SK-N-SH (cell line): Measurements from ENCODE around the gene PTTG1IP. TPM values are rescaled to one million over a fixed set of nuclear protein-coding genes. Genes with fewer than 3 reads are reported as not detected.

Experiments
- CTCF ChIA-PET: fragments of 300-600, 350-600 bp; formaldehyde crosslinking; extraction: SDS; loops from one replicate; lab custom pipeline; 2021; lab: Yijun Ruan, JAX
- POLR2A ChIA-PET: fragments of 350-600 bp; sonication (Branson Sonifier 250); formaldehyde crosslinking; extraction: SDS; loops from one replicate; lab custom pipeline; 2020; ENCODE audit warnings: antibody characterized with exemption, inconsistent platforms; lab: Yijun Ruan, JAX
- DNase-seq: peaks from one replicate; pipeline ENCODE4 v3.0.0; 2012
- H2AFZ ChIP-seq: fragments of 200-600 bp; sonication (generic); 2 replicates; pipeline ENCODE4 v1.8.1; 2016; ENCODE audit warnings: antibody characterized with exemption, mild to moderate bottlenecking, low read depth
- H3F3A ChIP-seq: fragments of 200-600 bp; sonication (generic); replicated peaks from 2 replicates; pipeline ENCODE3; 2016; ENCODE audit warnings: antibody characterized with exemption, mild to moderate bottlenecking; ENCODE audit not compliant: insufficient read depth
- H3K27ac ChIP-seq, 2 experiments: fragments of 200-500 bp in 1 of 2; fragments of 200-600 bp in 1 of 2; sonication (Bioruptor generic) in 1 of 2; sonication (generic), shearing (Covaris generic) in 1 of 2; 2 replicates each; pipeline versions ENCODE4 v1.5.1 to v1.6.1; 2014 to 2016; ENCODE audit warnings: low read depth in 2 of 2, inconsistent platforms in 1 of 2, low read length in 1 of 2, mild to moderate bottlenecking in 1 of 2, mixed read lengths in 1 of 2
- H3K27me3 ChIP-seq: fragments of 200-600 bp; sonication (generic), shearing (Covaris generic); 2 replicates; pipeline ENCODE4 v1.6.1; 2016; ENCODE audit warnings: mixed run types; ENCODE audit not compliant: insufficient read depth
- H3K36me3 ChIP-seq, 2 experiments: fragments of 200-500 bp in 1 of 2; fragments of 200-600 bp in 1 of 2; sonication (Bioruptor generic) in 1 of 2; sonication (generic) in 1 of 2; replicated peaks in 1 of 2; 2 replicates each; pipeline versions ENCODE3 to v1.5.1; 2014 to 2016; ENCODE audit warnings: low read length in 1 of 2, mild to moderate bottlenecking in 1 of 2; ENCODE audit not compliant: insufficient read depth in 2 of 2, control insufficient read depth in 1 of 2
- H3K4me1 ChIP-seq, 2 experiments: fragments of 200-500 bp in 1 of 2; fragments of 200-600 bp in 1 of 2; sonication (Bioruptor generic) in 1 of 2; sonication (generic), shearing (Covaris generic) in 1 of 2; 2 replicates each; pipeline versions ENCODE4 v1.5.1 to v1.6.1; 2014 to 2016; ENCODE audit warnings: low read depth in 1 of 2, low read length in 1 of 2, mixed run types in 1 of 2; ENCODE audit not compliant: insufficient read depth in 2 of 2, control insufficient read depth in 1 of 2
- H3K4me2 ChIP-seq: fragments of 200-600 bp; sonication (generic), shearing (Covaris generic); 2 replicates; pipeline ENCODE4 v1.6.1; 2017; ENCODE audit warnings: mixed run types
- H3K4me3 ChIP-seq, 2 experiments: fragments of 200-500 bp in 1 of 2; fragments of 200-600 bp in 1 of 2; sonication (Bioruptor generic) in 1 of 2; sonication (generic), shearing (Covaris generic) in 1 of 2; 2 replicates each; pipeline versions ENCODE4 v1.5.1 to v1.8.1; 2014 to 2016; ENCODE audit warnings: low read depth in 2 of 2, inconsistent platforms in 1 of 2, low read length in 1 of 2, mild to moderate bottlenecking in 1 of 2, mixed read lengths in 1 of 2, moderate library complexity in 1 of 2
- H3K79me2 ChIP-seq: fragments of 200-600 bp; sonication (generic); 2 replicates; pipeline ENCODE4 v1.8.1; 2017; ENCODE audit warnings: mild to moderate bottlenecking; ENCODE audit not compliant: insufficient read depth
- H3K9ac ChIP-seq: fragments of 200-600 bp; sonication (generic); 2 replicates; pipeline ENCODE4 v1.6.1; 2017; ENCODE audit warnings: mixed run types
- H3K9me2 ChIP-seq: fragments of 200-600 bp; sonication (generic); 2 replicates; pipeline ENCODE4 v1.6.1; 2017; ENCODE audit warnings: mixed run types
- H3K9me3 ChIP-seq: fragments of 200-600 bp; sonication (generic); 2 replicates; pipeline ENCODE4 v1.6.1; 2017; ENCODE audit warnings: mixed run types, mild to moderate bottlenecking, moderate library complexity
- H4K20me1 ChIP-seq: fragments of 200-600 bp; sonication (generic); 2 replicates; pipeline ENCODE4 v1.6.1; 2017; ENCODE audit warnings: mild to moderate bottlenecking, mixed run types; ENCODE audit not compliant: insufficient read depth
- EP300 ChIP-seq, 2 experiments: IDR thresholded peaks; 2 replicates each; pipeline versions ENCODE4 v1.4.0 to v1.6.1; 2012; ENCODE audit warnings: borderline replicate concordance in 1 of 2, low read depth in 1 of 2, low read length in 1 of 2
- GATA2 ChIP-seq: sonication (generic); formaldehyde crosslinking; IDR thresholded peaks from 2 replicates; pipeline ENCODE4 v1.5.0; 2020; ENCODE audit warnings: mild to moderate bottlenecking, missing genetic modification reagents
- IRF3 ChIP-seq: fragments of 150-350 bp; IDR thresholded peaks from 2 replicates; pipeline ENCODE4 v1.6.1; 2016; ENCODE audit warnings: mild to moderate bottlenecking, low read depth, low read length
- MXI1 ChIP-seq: IDR thresholded peaks from 2 replicates; pipeline ENCODE4 v1.6.1; 2012; ENCODE audit warnings: mild to moderate bottlenecking, low read depth, low read length, improper control_type of control experiment
- WGBS: methylation state at CpG from one replicate; pipeline ENCODE4 v1.1.6; 2017; ENCODE audit warnings: low lambda C conversion rate; 5-methylcytosine and 5-hydroxymethylcytosine counted together
- polyA plus RNA-seq, 3 experiments: library from polyadenylated mRNA; depleted of rRNA; stranded (reverse); fragments of >200 nt; gene quantifications; 2 replicates each; pipeline ENCODE4 v1.2.3, GENCODE V29; 2012
- TF ChIP-seq, protein P1 (sequence below): IDR thresholded peaks from 2 replicates; pipeline ENCODE4; 2012
- TF ChIP-seq, protein P2 (sequence below): IDR thresholded peaks from 2 replicates; pipeline ENCODE4 v1.4.0; 2012; ENCODE audit warnings: low read depth

PTTG1IP gene
- polyA plus RNA-seq, 1 of the 3 experiments (the other 2 are of a cell fraction) = 171 TPM

- no peaks in the 10 kb centered on the region for H3K9me2 ChIP-seq
- POLR2A ChIA-PET = interaction anchor here (0.7 kb wide), 1 partner anchor 26 kb away, joined by 3 read pairs; no protein-coding TSS in a partner anchor
- H3K9ac ChIP-seq = peak overlapping the region; percentile 82
- H3K27ac ChIP-seq = peak overlapping the region in 1 of 2 experiments; percentile 90; a peak in 1 of 4 replicates
- peaks cover 0 to 13% of the 10 kb centered on the region in 2 experiments for H3K36me3 ChIP-seq
- H3K4me2 ChIP-seq = peak overlapping the region; percentile 98
- H2AFZ ChIP-seq = no peak overlapping the region
- no peaks in the 10 kb centered on the region for H3K9me3 ChIP-seq
- peak overlapping the region; percentile 88 to 96 for H3K4me3 ChIP-seq
- H3K79me2 ChIP-seq = peaks cover 67% of the 10 kb centered on the region
- TF ChIP-seq, protein P1, sequence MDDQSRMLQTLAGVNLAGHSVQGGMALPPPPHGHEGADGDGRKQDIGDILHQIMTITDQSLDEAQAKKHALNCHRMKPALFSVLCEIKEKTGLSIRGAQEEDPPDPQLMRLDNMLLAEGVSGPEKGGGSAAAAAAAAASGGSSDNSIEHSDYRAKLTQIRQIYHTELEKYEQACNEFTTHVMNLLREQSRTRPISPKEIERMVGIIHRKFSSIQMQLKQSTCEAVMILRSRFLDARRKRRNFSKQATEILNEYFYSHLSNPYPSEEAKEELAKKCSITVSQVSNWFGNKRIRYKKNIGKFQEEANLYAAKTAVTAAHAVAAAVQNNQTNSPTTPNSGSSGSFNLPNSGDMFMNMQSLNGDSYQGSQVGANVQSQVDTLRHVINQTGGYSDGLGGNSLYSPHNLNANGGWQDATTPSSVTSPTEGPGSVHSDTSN = no peak
- CTCF ChIA-PET = interaction anchor here (0.8 to 3.3 kb wide), 8 partner anchors 14 to 684 kb away, joined by 3 to 18 read pairs (median 3); partner anchors contain the start of gene UBE2G2
- no peak for DNase-seq
- peaks cover 38 to 48% of the 10 kb centered on the region in 2 experiments for H3K4me1 ChIP-seq
- H4K20me1 ChIP-seq = peaks cover 57% of the 10 kb centered on the region
- peaks cover 26% of the 10 kb centered on the region for H3F3A ChIP-seq
- H3K27me3 ChIP-seq = no peaks in the 10 kb centered on the region
- 7% methylated on average over 3 of the region's 3 CpGs for WGBS
Measured at GRCh38 chr21:44872323-44872648, 1.2 kb downstream of the PTTG1IP start.

DNA sequence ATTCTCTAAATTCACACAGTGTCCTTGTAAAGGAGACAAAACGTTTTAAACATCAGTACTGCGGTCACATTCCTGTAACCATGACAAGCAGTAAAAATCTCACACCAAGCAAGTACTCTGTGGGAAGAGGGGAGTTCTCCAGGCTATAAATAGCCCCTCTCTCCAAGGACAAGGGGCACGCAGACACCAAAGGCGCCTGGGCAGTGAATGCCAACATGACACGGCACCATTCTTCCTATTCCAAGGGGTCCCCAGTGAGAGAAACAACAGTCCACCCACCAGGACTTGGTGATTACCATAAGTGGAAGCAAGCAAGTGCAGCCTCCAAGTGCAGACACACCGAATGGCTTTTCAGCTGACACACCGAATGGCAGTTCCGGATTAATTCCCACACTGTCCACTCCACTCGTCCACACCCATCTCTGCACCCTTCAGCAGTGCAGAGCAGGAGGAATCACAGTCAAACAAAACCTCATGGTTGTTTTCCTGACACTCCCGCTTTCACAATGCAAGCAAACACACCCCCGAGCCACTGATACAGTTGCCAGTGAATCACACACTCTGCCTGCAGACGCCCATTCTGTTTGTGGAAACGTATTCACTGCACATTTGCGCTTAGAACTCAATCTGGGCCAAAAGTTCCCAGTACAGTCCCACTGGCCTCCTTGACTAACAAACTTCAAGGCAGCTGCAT, 1.8 kb downstream of the PTTG1IP start:
- POLR2A ChIA-PET = no interaction called here
- WGBS = 34% methylated on average over 14 of the region's 14 CpGs

GRCh38 chr21:44870748-44871495, 2.6 kb downstream of the PTTG1IP start:
- ChIA-PET POLR2A (no interaction called here), CTCF (no interaction called here)
- Histone ChIP-seq H3K27me3 (no peaks in the 10 kb centered on the region), H3K4me2 (peak overlapping the region; percentile 98), H3F3A (peaks cover 26% of the 10 kb centered on the region), H2AFZ (no peak overlapping the region), H3K27ac (peak overlapping the region; percentile 12 to 90; a peak in 3 of 4 replicates), H3K4me1 (peaks cover 45 to 57% of the 10 kb centered on the region in 2 experiments), H3K79me2 (peaks cover 77% of the 10 kb centered on the region), H3K36me3 (peaks cover 0 to 13% of the 10 kb centered on the region in 2 experiments), H3K4me3 (peak overlapping the region in 1 of 2 experiments; percentile 88; a peak in 2 of 4 replicates), H3K9ac (peak overlapping the region; percentile 42; the same call in 1 of the 2 replicates), H3K9me2 (no peaks in the 10 kb centered on the region), H3K9me3 (no peaks in the 10 kb centered on the region), H4K20me1 (peaks cover 69% of the 10 kb centered on the region)
- DNase-seq = no peak
- TF ChIP-seq IRF3 = no peak
- TF ChIP-seq GATA2 (CRISPR knock-in tag) = no peak
- peak; percentile 89 for TF ChIP-seq MXI1
- WGBS = 58% methylated on average over 10 of the region's 10 CpGs

More for the DNA sequence above, 1.8 kb downstream of the PTTG1IP start:
- H2AFZ ChIP-seq = no peak overlapping the region
- peak overlapping the region; percentile 98 for H3K4me2 ChIP-seq
- CTCF ChIA-PET = interaction anchor here (0.9 to 1.6 kb wide), 5 partner anchors 14 to 234 kb away, joined by 3 read pairs; no protein-coding TSS in a partner anchor
- peaks cover 62% of the 10 kb centered on the region for H4K20me1 ChIP-seq
- H3K36me3 ChIP-seq = peaks cover 0 to 13% of the 10 kb centered on the region in 2 experiments
- no peaks in the 10 kb centered on the region for H3K9me2 ChIP-seq
- DNase-seq = no peak
- peak overlapping the region in 1 of 2 experiments; percentile 90; a peak in 1 of 4 replicates for H3K27ac ChIP-seq
- peak overlapping the region; percentile 88 to 96 for H3K4me3 ChIP-seq
- H3K4me1 ChIP-seq = peaks cover 43 to 54% of the 10 kb centered on the region in 2 experiments
- peaks cover 26% of the 10 kb centered on the region for H3F3A ChIP-seq
- H3K27me3 ChIP-seq = no peaks in the 10 kb centered on the region
- peaks cover 73% of the 10 kb centered on the region for H3K79me2 ChIP-seq
- peak overlapping the region; percentile 82; the same call in 1 of the 2 replicates for H3K9ac ChIP-seq
- TF ChIP-seq, protein P2, sequence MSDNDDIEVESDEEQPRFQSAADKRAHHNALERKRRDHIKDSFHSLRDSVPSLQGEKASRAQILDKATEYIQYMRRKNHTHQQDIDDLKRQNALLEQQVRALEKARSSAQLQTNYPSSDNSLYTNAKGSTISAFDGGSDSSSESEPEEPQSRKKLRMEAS = 0 out of 2 replicates have a peak, but pooled peaks have one; percentile 18
- TF ChIP-seq EP300 (IDR thresholded peaks at IDR 0.05; ENCODE audit: borderline replicate concordance in 1 of 2, low read depth in 1 of 2, low read length in 1 of 2) = no peak
- H3K9me3 ChIP-seq = no peaks in the 10 kb centered on the region
